Measurements from ENCODE around the gene IQSEC1.

Gene IQSEC1

DNA sequence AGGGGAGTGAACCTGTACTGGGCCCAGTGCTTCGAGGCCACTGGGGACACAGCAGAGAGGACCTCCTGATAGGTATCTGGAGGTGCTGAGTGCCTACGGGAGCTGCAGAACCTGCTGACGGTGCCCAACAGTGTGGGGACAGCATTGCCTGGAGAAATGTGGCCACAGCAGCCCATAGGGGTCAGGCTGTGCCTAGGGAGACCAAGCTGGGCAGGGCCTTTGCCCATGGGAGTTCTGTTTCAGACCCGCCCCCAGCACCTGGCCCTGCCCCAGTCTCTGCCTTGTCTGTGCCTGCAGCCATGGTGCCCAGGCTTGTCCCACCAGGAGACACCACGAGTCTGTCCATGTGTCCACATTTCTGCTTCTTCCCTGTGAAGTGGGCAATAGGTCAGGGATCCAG, 216.6 kb downstream of the IQSEC1 start:
- no peak for DNase-seq

DNA sequence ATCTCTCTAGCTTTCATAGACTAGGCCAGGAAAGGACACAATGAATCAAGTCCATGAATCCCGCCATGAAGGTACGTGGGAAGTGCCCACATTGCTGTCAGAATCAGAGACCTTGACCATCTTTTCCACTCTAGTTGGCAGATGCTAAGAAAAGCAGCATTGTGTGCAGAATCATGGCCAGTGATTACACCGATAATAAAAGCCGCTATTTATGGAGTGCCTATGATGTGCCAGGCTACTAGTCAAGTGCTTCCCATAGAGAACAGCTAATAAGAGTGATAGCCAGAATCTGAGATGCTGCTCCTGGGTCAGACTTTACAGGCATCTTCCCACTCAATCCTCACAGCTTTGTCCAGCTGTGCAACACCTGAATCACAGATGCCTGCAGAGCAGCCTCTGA, 218.7 kb downstream of the IQSEC1 start:
- DNase-seq: peak in 1 of 56 donors; percentile 10

DNA sequence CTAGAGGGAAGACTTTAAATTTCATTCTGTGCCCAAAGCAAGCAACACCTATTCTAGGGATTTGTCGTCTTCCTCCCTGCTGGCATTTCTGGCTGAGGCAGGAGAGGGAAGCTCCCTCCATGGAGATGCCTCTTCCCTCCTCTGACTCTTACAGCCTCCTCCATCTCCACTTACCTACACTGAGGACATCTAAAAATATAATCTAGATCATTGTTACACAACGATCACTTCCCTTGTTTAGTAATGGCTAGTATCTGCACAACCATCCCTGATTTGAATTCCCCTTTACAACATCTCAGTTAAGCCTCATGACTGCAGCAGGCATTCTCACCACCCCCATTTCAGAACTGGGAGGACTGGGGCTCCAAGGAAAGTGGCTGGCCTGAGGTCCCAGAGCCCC, 219.4 kb downstream of the IQSEC1 start:
- peak in 1 of 56 donors; percentile 3 for DNase-seq

DNA sequence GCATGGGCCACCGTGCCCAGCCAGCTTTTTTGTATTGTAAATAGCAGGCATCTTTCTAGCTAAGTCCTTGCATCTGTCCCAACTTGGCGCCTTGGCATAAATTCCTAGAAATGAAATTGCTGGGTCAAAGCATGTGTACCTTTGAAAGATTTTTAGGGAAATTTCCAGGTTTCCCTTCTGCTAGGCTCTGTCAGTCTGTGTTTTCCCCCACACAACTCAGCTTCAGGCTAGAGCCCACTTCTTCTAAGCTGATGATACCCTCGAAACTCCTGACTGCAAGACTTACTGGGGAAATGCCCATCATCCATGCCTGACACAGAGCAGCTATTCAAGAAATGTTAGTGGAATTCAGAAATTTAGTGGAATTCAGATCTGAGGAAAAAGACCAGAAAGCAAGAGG, 221.0 kb downstream of the IQSEC1 start:
- DNase-seq: no peak
